ENCODE measurements around the gene XAGE5. TPM values are rescaled to one million over a fixed set of nuclear protein-coding genes. Genes with fewer than 3 reads are reported as not detected.
"Not testable (repeated sequence)": the region's sequence is repeated elsewhere in the genome, so short reads cannot be mapped to it uniquely, and the experiment has no call there.

Gene XAGE5
- total RNA-seq, 1 donor from 2014 or later, result not detected

GRCh38 chrX:52839137-52839536, 28.1 kb downstream of the XAGE5 start:
- Histone ChIP-seq H3K4me1 (no peaks in the 10 kb centered on the region), H3K4me2 (no peak overlapping the region), H3K27me3 (no peaks in the 10 kb centered on the region), H3K79me2 (ENCODE audit: low read depth) (no peaks in the 10 kb centered on the region), H3K9me3 (ENCODE audit: low read depth) (no peaks in the 10 kb centered on the region), H4K20me1 (ENCODE audit: low read depth) (no peaks in the 10 kb centered on the region), H3K27ac (no peak overlapping the region), H3K36me3 (no peaks in the 10 kb centered on the region), H3K9ac (no peak overlapping the region), H3F3A (ENCODE audit: low read depth) (no peaks in the 10 kb centered on the region), H2AFZ (replicated peaks) (no peak overlapping the region), H3K4me3 (no peak overlapping the region)
- Mint-ChIP-seq H3K27me3 (ENCODE audit: insufficient read depth, low read depth) (peaks cover 2% of the 10 kb centered on the region), H3K4me3 (no peak overlapping the region), H3K4me1 (no peaks in the 10 kb centered on the region), H3K36me3 (no peaks in the 10 kb centered on the region), H3K27ac (no peak overlapping the region), H3K9me3 (peaks cover 3% of the 10 kb centered on the region)
- no peak for TF ChIP-seq EZH2 (IDR thresholded peaks at IDR 0.05)
- TF ChIP-seq EZH2phosphoT487 (IDR thresholded peaks at IDR 0.05), result no peak
- no peak for TF ChIP-seq CTCF (IDR thresholded peaks at IDR 0.05)
- DNase-seq (ENCODE audit: low spot score), result no peak

GRCh38 chrX:52843619-52844018, 32.5 kb downstream of the XAGE5 start:
- not testable (repeated sequence) for H3K4me1 ChIP-seq; H3K9me3 Mint-ChIP-seq; DNase-seq (ENCODE audit: low spot score); H3K4me3 Mint-ChIP-seq; H3F3A ChIP-seq (ENCODE audit: low read depth); H3K36me3 ChIP-seq; H3K79me2 ChIP-seq (ENCODE audit: low read depth); H3K27ac Mint-ChIP-seq; H3K27me3 Mint-ChIP-seq (ENCODE audit: insufficient read depth, low read depth); H2AFZ ChIP-seq (replicated peaks); H3K4me1 Mint-ChIP-seq; H3K9ac ChIP-seq; H4K20me1 ChIP-seq (ENCODE audit: low read depth); H3K4me3 ChIP-seq; H3K4me2 ChIP-seq; H3K9me3 ChIP-seq (ENCODE audit: low read depth); H3K27me3 ChIP-seq; H3K36me3 Mint-ChIP-seq; H3K27ac ChIP-seq

GRCh38 chrX:52852110-52852860, 41.2 kb downstream of the XAGE5 start:
- Mint-ChIP-seq H3K27ac (no peak overlapping the region), H3K4me3 (no peak overlapping the region), H3K4me1 (no peaks in the 10 kb centered on the region), H3K9me3 (peaks cover 6% of the 10 kb centered on the region), H3K27me3 (ENCODE audit: insufficient read depth, low read depth) (peaks cover 3% of the 10 kb centered on the region), H3K36me3 (no peaks in the 10 kb centered on the region)
- Histone ChIP-seq H3K4me2 (no peak overlapping the region), H4K20me1 (ENCODE audit: low read depth) (no peaks in the 10 kb centered on the region), H2AFZ (replicated peaks) (no peak overlapping the region), H3K79me2 (ENCODE audit: low read depth) (no peaks in the 10 kb centered on the region), H3K36me3 (no peaks in the 10 kb centered on the region), H3K9ac (no peak overlapping the region), H3F3A (ENCODE audit: low read depth) (no peaks in the 10 kb centered on the region), H3K4me1 (no peaks in the 10 kb centered on the region), H3K27me3 (no peaks in the 10 kb centered on the region), H3K9me3 (ENCODE audit: low read depth) (no peaks in the 10 kb centered on the region), H3K4me3 (no peak overlapping the region), H3K27ac (no peak overlapping the region)
- no peak for DNase-seq (ENCODE audit: low spot score)
- TF ChIP-seq EZH2 (IDR thresholded peaks at IDR 0.05), result no peak
- no peak for TF ChIP-seq EZH2phosphoT487 (IDR thresholded peaks at IDR 0.05)
- no peak for TF ChIP-seq CTCF (IDR thresholded peaks at IDR 0.05)

- not testable (repeated sequence) for H3K36me3 ChIP-seq; H3F3A ChIP-seq (ENCODE audit: low read depth); H4K20me1 ChIP-seq (ENCODE audit: low read depth); H3K4me3 ChIP-seq; H3K4me1 ChIP-seq; H3K4me2 ChIP-seq; H3K9me3 Mint-ChIP-seq; H3K27me3 Mint-ChIP-seq (ENCODE audit: insufficient read depth, low read depth); H3K9me3 ChIP-seq (ENCODE audit: low read depth); H3K27me3 ChIP-seq; H3K79me2 ChIP-seq (ENCODE audit: low read depth); DNase-seq (ENCODE audit: low spot score); H3K27ac ChIP-seq; H3K9ac ChIP-seq; H3K27ac Mint-ChIP-seq; H3K4me3 Mint-ChIP-seq; H3K4me1 Mint-ChIP-seq; H3K36me3 Mint-ChIP-seq; H2AFZ ChIP-seq (replicated peaks)
Observed at GRCh38 chrX:52856991-52857525, 46.0 kb downstream of the XAGE5 start.
